Smooth muscle cell (in vitro differentiated cells): ENCODE measurements around the gene NUP210L. TPM values are rescaled to one million over a fixed set of nuclear protein-coding genes. Genes with fewer than 3 reads are reported as not detected.

Source experiments
- DNase-seq: peaks from one replicate; lab custom pipeline; 2025; ENCODE audit not compliant: unreplicated experiment; lab: John Stamatoyannopoulos, UW
- H2AFZ ChIP-seq: fragments of 200-600 bp; sonication (generic); 2 replicates; pipeline ENCODE4 v1.6.0; 2016; ENCODE audit warnings: antibody characterized with exemption, low read depth, mild to moderate bottlenecking
- H3F3A ChIP-seq: fragments of 200-600 bp; sonication (generic); 2 replicates; pipeline ENCODE4 v1.6.0; 2017; ENCODE audit warnings: antibody characterized with exemption, low read depth
- H3K27ac ChIP-seq: fragments of 200-600 bp; sonication (generic); 2 replicates; pipeline ENCODE4 v1.5.1; 2016; ENCODE audit warnings: low read depth, mild to moderate bottlenecking
- H3K27me3 ChIP-seq: fragments of 200-600 bp; sonication (generic); 2 replicates; pipeline ENCODE4 v1.6.1; 2016; ENCODE audit warnings: low read depth, mild to moderate bottlenecking
- H3K36me3 ChIP-seq: fragments of 200-600 bp; sonication (generic); 2 replicates; pipeline ENCODE4 v1.5.1; 2016; ENCODE audit warnings: low read depth
- H3K4me1 ChIP-seq: fragments of 200-600 bp; sonication (generic); 2 replicates; pipeline ENCODE4 v1.5.1; 2016; ENCODE audit warnings: low read depth
- H3K4me2 ChIP-seq: fragments of 200-600 bp; sonication (generic); 2 replicates; pipeline ENCODE4 v1.6.0; 2016; ENCODE audit warnings: mild to moderate bottlenecking
- H3K4me3 ChIP-seq: fragments of 200-600 bp; sonication (generic); 2 replicates; pipeline ENCODE4 v1.5.1; 2016; ENCODE audit warnings: mild to moderate bottlenecking
- H3K79me2 ChIP-seq: fragments of 200-600 bp; sonication (generic); 2 replicates; pipeline ENCODE4 v1.6.0; 2016; ENCODE audit warnings: low read depth, mild to moderate bottlenecking
- H3K9ac ChIP-seq: fragments of 200-600 bp; sonication (generic); 2 replicates; pipeline ENCODE4 v1.6.0; 2016; ENCODE audit warnings: low read depth
- H3K9me3 ChIP-seq: fragments of 200-600 bp; sonication (generic); replicated peaks from 2 replicates; pipeline ENCODE4 v1.5.1; 2016; ENCODE audit warnings: low read depth
- H4K20me1 ChIP-seq: fragments of 200-600 bp; sonication (generic); 2 replicates; pipeline ENCODE4 v1.6.0; 2016; ENCODE audit warnings: low read depth
- WGBS: methylation state at CpG from one replicate; pipeline ENCODE4 v1.1.7; 2016; ENCODE audit warnings: low lambda C conversion rate; 5-methylcytosine and 5-hydroxymethylcytosine counted together
- polyA plus RNA-seq: library from polyadenylated mRNA; unstranded; fragments of >200 nt; fragmentation: Nextera tagmentation; extraction: Ambion mirVana; gene quantifications from 2 replicates; pipeline ENCODE4 v1.2.1, GENCODE V29; 2016
- total RNA-seq: library from RNA; depleted of rRNA; stranded (reverse); fragments of >200 nt; gene quantifications from 2 replicates; pipeline ENCODE4 v1.2.3, GENCODE V29; 2014
- TF ChIP-seq, protein P1 (sequence below): fragments of 200-600 bp; sonication (generic); IDR thresholded peaks from 2 replicates; pipeline ENCODE4 v1.5.1; 2017; ENCODE audit warnings: borderline replicate concordance, mild to moderate bottlenecking, antibody characterized with exemption; ENCODE audit not compliant: insufficient read depth, poor library complexity, severe bottlenecking

Gene NUP210L
- total and polyA plus RNA-seq, 2 experiments from 2014 or later: 0.90 TPM; not detected in 1

DNA sequence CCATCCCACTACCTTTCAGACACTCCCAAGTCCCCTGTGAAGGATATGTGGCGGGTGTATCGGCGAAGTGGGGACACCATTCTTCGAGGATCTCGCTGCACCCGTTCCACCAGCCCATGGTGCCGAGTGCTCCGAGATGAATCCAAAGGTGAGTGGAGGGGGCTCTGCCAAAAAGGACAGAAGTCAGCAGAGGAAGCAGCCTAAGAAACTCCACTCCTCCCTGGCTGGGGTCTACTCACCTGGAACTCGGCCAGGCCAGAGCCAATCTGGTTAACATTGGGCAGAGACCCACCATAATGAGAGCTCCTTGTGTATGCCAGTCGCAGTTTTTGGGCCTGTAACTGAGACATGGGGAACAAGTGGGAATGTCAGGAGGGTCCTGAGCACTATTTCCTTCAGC lies 200.0 kb downstream of the NUP210L start:
- Histone ChIP-seq H2AFZ (no peak overlapping the region), H3K9ac (no peak overlapping the region), H3K79me2 (peaks cover 46% of the 10 kb centered on the region), H3K27me3 (no peaks in the 10 kb centered on the region), H3K4me1 (peaks cover 4% of the 10 kb centered on the region), H3K4me3 (no peak overlapping the region), H3F3A (no peaks in the 10 kb centered on the region), H3K4me2 (no peak overlapping the region), H3K9me3 (no peaks in the 10 kb centered on the region), H3K36me3 (no peaks in the 10 kb centered on the region), H3K27ac (no peak overlapping the region), H4K20me1 (peaks cover 48% of the 10 kb centered on the region)
- 98% methylated on average over 10 of the region's 10 CpGs for WGBS
- DNase-seq: no peak
- TF ChIP-seq, protein P1, sequence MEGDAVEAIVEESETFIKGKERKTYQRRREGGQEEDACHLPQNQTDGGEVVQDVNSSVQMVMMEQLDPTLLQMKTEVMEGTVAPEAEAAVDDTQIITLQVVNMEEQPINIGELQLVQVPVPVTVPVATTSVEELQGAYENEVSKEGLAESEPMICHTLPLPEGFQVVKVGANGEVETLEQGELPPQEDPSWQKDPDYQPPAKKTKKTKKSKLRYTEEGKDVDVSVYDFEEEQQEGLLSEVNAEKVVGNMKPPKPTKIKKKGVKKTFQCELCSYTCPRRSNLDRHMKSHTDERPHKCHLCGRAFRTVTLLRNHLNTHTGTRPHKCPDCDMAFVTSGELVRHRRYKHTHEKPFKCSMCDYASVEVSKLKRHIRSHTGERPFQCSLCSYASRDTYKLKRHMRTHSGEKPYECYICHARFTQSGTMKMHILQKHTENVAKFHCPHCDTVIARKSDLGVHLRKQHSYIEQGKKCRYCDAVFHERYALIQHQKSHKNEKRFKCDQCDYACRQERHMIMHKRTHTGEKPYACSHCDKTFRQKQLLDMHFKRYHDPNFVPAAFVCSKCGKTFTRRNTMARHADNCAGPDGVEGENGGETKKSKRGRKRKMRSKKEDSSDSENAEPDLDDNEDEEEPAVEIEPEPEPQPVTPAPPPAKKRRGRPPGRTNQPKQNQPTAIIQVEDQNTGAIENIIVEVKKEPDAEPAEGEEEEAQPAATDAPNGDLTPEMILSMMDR: no peak

DNA sequence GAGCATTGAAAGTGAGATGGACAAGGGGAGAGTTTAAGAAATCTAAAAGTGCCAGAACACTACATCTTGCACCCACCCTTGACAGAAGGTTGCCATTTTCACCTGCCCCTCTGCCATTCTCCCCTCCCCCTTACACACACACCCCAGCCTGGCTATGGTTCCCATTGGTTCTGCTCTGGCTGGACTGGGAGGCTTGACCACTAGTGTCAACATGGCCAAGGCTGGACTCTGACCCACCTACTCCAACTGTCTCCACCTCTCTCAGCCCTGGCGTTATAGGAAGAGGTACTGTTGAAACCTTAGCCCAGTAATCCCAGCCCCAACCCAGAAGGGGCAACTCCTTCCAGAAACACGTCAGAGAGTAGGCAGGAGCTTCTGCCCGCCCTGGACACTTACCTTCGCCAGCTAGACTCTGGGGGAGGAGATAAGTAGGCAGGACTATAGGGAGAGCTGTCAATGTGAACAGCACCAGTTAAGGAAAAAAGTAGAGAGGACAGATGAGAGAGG lies 201.0 kb downstream of the NUP210L start:
- Histone ChIP-seq H3K4me1 (peaks cover 4% of the 10 kb centered on the region), H3K9me3 (no peaks in the 10 kb centered on the region), H3K4me2 (no peak overlapping the region), H3K27me3 (no peaks in the 10 kb centered on the region), H3K79me2 (peaks cover 46% of the 10 kb centered on the region), H4K20me1 (peaks cover 48% of the 10 kb centered on the region), H3K9ac (no peak overlapping the region), H3K36me3 (no peaks in the 10 kb centered on the region), H3K4me3 (no peak overlapping the region), H3F3A (no peaks in the 10 kb centered on the region), H2AFZ (no peak overlapping the region), H3K27ac (no peak overlapping the region)
- WGBS: 95% methylated on average over 4 of the region's 4 CpGs
- DNase-seq: no peak
- TF ChIP-seq, protein P1: no peak

DNA sequence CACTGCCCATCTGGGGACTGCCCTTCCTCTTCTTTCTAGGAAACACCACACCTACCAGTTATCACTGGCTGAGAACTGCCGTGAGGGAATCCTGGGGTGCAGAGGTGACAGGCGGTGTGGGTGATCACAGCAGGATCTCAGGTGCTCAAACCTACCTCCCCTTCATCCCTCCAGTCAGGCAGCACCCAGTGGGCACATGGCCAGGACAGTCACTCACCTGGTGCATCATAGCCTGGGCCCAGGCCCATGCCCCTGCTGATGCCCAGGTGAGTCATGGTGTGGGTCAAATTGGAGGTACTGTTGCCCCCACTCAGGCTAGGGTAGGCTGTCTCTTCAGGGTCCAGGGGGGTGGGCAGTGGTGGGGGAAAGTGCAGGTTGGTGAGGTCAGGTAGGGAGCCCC lies 203.1 kb downstream of the NUP210L start:
- Histone ChIP-seq H3K79me2 (peaks cover 32% of the 10 kb centered on the region), H2AFZ (no peak overlapping the region), H3K4me1 (no peaks in the 10 kb centered on the region), H3K27ac (no peak overlapping the region), H3K27me3 (no peaks in the 10 kb centered on the region), H3K9me3 (no peaks in the 10 kb centered on the region), H3K36me3 (no peaks in the 10 kb centered on the region), H3F3A (no peaks in the 10 kb centered on the region), H3K9ac (no peak overlapping the region), H3K4me2 (no peak overlapping the region), H3K4me3 (no peak overlapping the region), H4K20me1 (peaks cover 36% of the 10 kb centered on the region)
- WGBS: 100% methylated on average over 2 of the region's 2 CpGs
- TF ChIP-seq, protein P1: no peak
- no peak for DNase-seq

DNA sequence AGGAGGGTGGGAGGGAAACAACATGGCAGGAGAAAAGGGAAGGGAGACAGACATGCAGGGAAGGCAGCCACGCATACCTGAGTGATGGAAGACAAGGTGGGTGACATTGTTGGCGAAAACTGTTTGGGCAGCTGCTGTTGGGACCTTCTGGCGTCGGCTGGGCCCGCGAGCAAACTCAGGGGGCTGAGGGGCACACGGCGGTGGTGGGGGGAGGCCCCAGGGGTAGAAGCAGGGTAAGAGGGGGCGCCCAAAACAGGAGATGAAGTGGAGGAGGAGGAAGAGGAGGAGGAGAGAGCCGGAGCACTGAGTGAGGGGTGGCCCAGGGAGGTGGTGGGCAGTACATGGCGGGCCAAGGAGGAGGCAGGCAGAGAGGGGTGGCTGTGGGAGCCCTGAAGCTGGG lies 203.7 kb downstream of the NUP210L start:
- Histone ChIP-seq H3K9ac (no peak overlapping the region), H3K36me3 (no peaks in the 10 kb centered on the region), H2AFZ (no peak overlapping the region), H4K20me1 (peaks cover 30% of the 10 kb centered on the region), H3K4me3 (no peak overlapping the region), H3K4me1 (no peaks in the 10 kb centered on the region), H3K27me3 (no peaks in the 10 kb centered on the region), H3F3A (no peaks in the 10 kb centered on the region), H3K79me2 (peaks cover 28% of the 10 kb centered on the region), H3K4me2 (no peak overlapping the region), H3K27ac (no peak overlapping the region), H3K9me3 (no peaks in the 10 kb centered on the region)
- TF ChIP-seq, protein P1: no peak
- WGBS: 98% methylated on average over 8 of the region's 11 CpGs
- DNase-seq: no peak
